ENCODE measurements around the gene IQGAP3. TPM values are rescaled to one million over a fixed set of nuclear protein-coding genes. Genes with fewer than 3 reads are reported as not detected.

The IQGAP3 gene
- 4.2 and 22.8 TPM in 2 replicates for total RNA-seq

GRCh38 chr1:156571919-156572662 lies at the start of gene IQGAP3:
Gene IQGAP3, minus strand, starts transcription at chr1:156572565. Its CDS starts 36 bp downstream, at chr1:156572529.

GRCh38 chr1:156618853-156619581 lies 46.7 kb upstream of the IQGAP3 start, which contains the start of gene HAPLN2:
Gene HAPLN2, plus strand, starts transcription at chr1:156619415. Its CDS starts 4,076 bp downstream, at chr1:156623491.

GRCh38 chr1:156601122-156601830 lies 28.9 kb upstream of the IQGAP3 start, which contains the start of gene GPATCH4:
Gene GPATCH4, minus strand, starts transcription at chr1:156601479.

GRCh38 chr1:156591432-156592157 lies 19.2 kb upstream of the IQGAP3 start, which contains the start of gene NAXE:
Gene NAXE, plus strand, starts transcription at chr1:156591776. Its CDS starts 29 bp downstream, at chr1:156591805.

GRCh38 chr1:156579472-156579871 lies 7.1 kb upstream of the IQGAP3 start, which contains the start of gene TTC24:
Gene TTC24, plus strand, starts transcription at chr1:156579723. Its CDS starts 1,642 bp downstream, at chr1:156581365.

GRCh38 chr1:156500543-156500792 lies 71.9 kb downstream of the IQGAP3 start, which contains the start of gene MEF2D:
Gene MEF2D, minus strand, starts transcription at chr1:156500775. Its CDS starts 17,483 bp downstream, at chr1:156483292.

Other genes with a start within 250 kb of the IQGAP3 start
- gene CCT3, start 234.3 kb downstream of the IQGAP3 start, total RNA-seq = 205 and 349 TPM in 2 replicates
- 0.65 TPM in 1 of 2 replicates, not detected in the other for gene TSACC, start 234.0 kb downstream of the IQGAP3 start, total RNA-seq
- gene RHBG, start 203.4 kb downstream of the IQGAP3 start, total RNA-seq = not detected in 2 replicates
- gene MEF2D, start 71.8 kb downstream of the IQGAP3 start, total RNA-seq = 16.9 and 40.0 TPM in 2 replicates
- not detected in 2 replicates for gene TTC24, start 7.2 kb upstream of the IQGAP3 start, total RNA-seq
- 70.1 and 93.0 TPM in 2 replicates for gene NAXE, start 19.2 kb upstream of the IQGAP3 start, total RNA-seq
- 4.0 and 11.4 TPM in 2 replicates for gene GPATCH4, start 28.9 kb upstream of the IQGAP3 start, total RNA-seq
- 1.9 TPM in 1 of 2 replicates, not detected in the other for gene HAPLN2, start 46.9 kb upstream of the IQGAP3 start, total RNA-seq
- gene BCAN, start 69.6 kb upstream of the IQGAP3 start, total RNA-seq = not detected in 2 replicates
- gene NES, start 104.8 kb upstream of the IQGAP3 start, total RNA-seq = 34.3 and 110 TPM in 2 replicates
- gene CRABP2, start 133.0 kb upstream of the IQGAP3 start, total RNA-seq = 38.1 and 68.6 TPM in 2 replicates
- 11.1 and 19.9 TPM in 2 replicates for gene METTL25B, start 155.9 kb upstream of the IQGAP3 start, total RNA-seq
- gene ISG20L2, start 156.2 kb upstream of the IQGAP3 start, total RNA-seq = 17.2 and 18.0 TPM in 2 replicates
- 52.1 and 67.7 TPM in 2 replicates for gene MRPL24, start 168.5 kb upstream of the IQGAP3 start, total RNA-seq
- gene HDGF, start 179.1 kb upstream of the IQGAP3 start, total RNA-seq = 186 and 249 TPM in 2 replicates
- 35.8 and 59.0 TPM in 2 replicates for gene PRCC, start 195.0 kb upstream of the IQGAP3 start, total RNA-seq
- gene SH2D2A, start 244.3 kb upstream of the IQGAP3 start, total RNA-seq = 0.32 and 2.1 TPM in 2 replicates